Endothelial cell (in vitro differentiated cells): ENCODE results near the gene TOMT. TPM values are rescaled to one million over a fixed set of nuclear protein-coding genes. Genes with fewer than 3 reads are reported as not detected.

Experiments
- DNase-seq: peaks from one replicate; pipeline ENCODE4 v3.0.0; 2021; ENCODE audit warnings: low spot score
- H3K27ac Mint-ChIP-seq: one replicate; pipeline ENCODE4 v1.8.0; 2021; ENCODE audit warnings: mixed read lengths, inconsistent platforms; ENCODE audit not compliant: unreplicated experiment
- H3K27me3 Mint-ChIP-seq: one replicate; pipeline ENCODE4 v1.8.0; 2021; ENCODE audit warnings: mild to moderate bottlenecking, moderate library complexity, mixed read lengths, inconsistent platforms; ENCODE audit not compliant: unreplicated experiment
- H3K36me3 Mint-ChIP-seq: one replicate; pipeline ENCODE4 v1.8.0; 2021; ENCODE audit warnings: mild to moderate bottlenecking, low read depth, mixed read lengths, inconsistent platforms; ENCODE audit not compliant: unreplicated experiment
- H3K4me1 Mint-ChIP-seq: one replicate; pipeline ENCODE4 v1.8.0; 2021; ENCODE audit warnings: mild to moderate bottlenecking, mixed read lengths, inconsistent platforms; ENCODE audit not compliant: unreplicated experiment
- H3K4me3 Mint-ChIP-seq: one replicate; pipeline ENCODE4 v1.8.0; 2021; ENCODE audit warnings: mild to moderate bottlenecking, mixed read lengths, inconsistent platforms; ENCODE audit not compliant: unreplicated experiment
- H3K9me3 Mint-ChIP-seq: one replicate; pipeline ENCODE4 v1.8.0; 2021; ENCODE audit warnings: mixed read lengths, inconsistent platforms; ENCODE audit not compliant: unreplicated experiment
- CTCF ChIP-seq: fragments of 200-600 bp; sonication (generic); IDR thresholded peaks from one replicate; pipeline ENCODE4 v1.5.0; 2021; ENCODE audit warnings: antibody characterized with exemption; ENCODE audit not compliant: unreplicated experiment
- total RNA-seq: library from RNA; stranded (reverse); fragmentation: NEBNext Ultra II Directional; extraction: Animal tissue kit (Norgen Biotek cat#: 25700); gene quantifications from one replicate; pipeline ENCODE4 v1.2.1, GENCODE V29; 2021; ENCODE audit not compliant: unreplicated experiment

The TOMT gene
- total RNA-seq, 1 donor from 2014 or later: not detected

GRCh38 chr11:72098741-72099140, 7.0 kb upstream of the TOMT start:
- Mint-ChIP-seq H3K4me3 (no peak overlapping the region), H3K36me3 (peaks cover 31% of the 10 kb centered on the region), H3K27ac (no peak overlapping the region), H3K4me1 (peaks cover 39% of the 10 kb centered on the region), H3K9me3 (no peaks in the 10 kb centered on the region), H3K27me3 (peaks cover 17% of the 10 kb centered on the region)
- no peak for DNase-seq
- no peak for TF ChIP-seq CTCF

GRCh38 chr11:72100009-72100408, 5.7 kb upstream of the TOMT start:
- TF ChIP-seq CTCF: no peak
- DNase-seq: no peak
- H3K9me3 Mint-ChIP-seq: no peaks in the 10 kb centered on the region
- H3K27me3 Mint-ChIP-seq: peaks cover 22% of the 10 kb centered on the region
- peaks cover 44% of the 10 kb centered on the region for H3K4me1 Mint-ChIP-seq
- H3K27ac Mint-ChIP-seq: peak overlapping the region; percentile 53
- H3K36me3 Mint-ChIP-seq: peaks cover 34% of the 10 kb centered on the region
- H3K4me3 Mint-ChIP-seq: peak overlapping the region; percentile 59

GRCh38 chr11:72100462-72100861, 5.3 kb upstream of the TOMT start:
- Mint-ChIP-seq H3K27ac (peak overlapping the region; percentile 53), H3K36me3 (peaks cover 34% of the 10 kb centered on the region), H3K9me3 (no peaks in the 10 kb centered on the region), H3K4me1 (peaks cover 44% of the 10 kb centered on the region), H3K4me3 (peak overlapping the region; percentile 59), H3K27me3 (peaks cover 24% of the 10 kb centered on the region)
- no peak for TF ChIP-seq CTCF
- DNase-seq: no peak

GRCh38 chr11:72102162-72102561, 3.6 kb upstream of the TOMT start:
- no peak for TF ChIP-seq CTCF
- Mint-ChIP-seq H3K27ac (peak overlapping the region; percentile 98), H3K27me3 (peaks cover 28% of the 10 kb centered on the region), H3K9me3 (no peaks in the 10 kb centered on the region), H3K36me3 (peaks cover 32% of the 10 kb centered on the region), H3K4me1 (peaks cover 44% of the 10 kb centered on the region), H3K4me3 (peak overlapping the region; percentile 93)
- no peak for DNase-seq

- no peak for TF ChIP-seq CTCF
- H3K4me3 Mint-ChIP-seq: peak overlapping the region; percentile 93
- peak overlapping the region; percentile 98 for H3K27ac Mint-ChIP-seq
Observed at GRCh38 chr11:72102631-72102945, 3.1 kb upstream of the TOMT start.

More at GRCh38 chr11:72102631-72102945, 3.1 kb upstream of the TOMT start:
- peaks cover 44% of the 10 kb centered on the region for H3K4me1 Mint-ChIP-seq
- peaks cover 33% of the 10 kb centered on the region for H3K36me3 Mint-ChIP-seq
- peaks cover 30% of the 10 kb centered on the region for H3K27me3 Mint-ChIP-seq
- no peaks in the 10 kb centered on the region for H3K9me3 Mint-ChIP-seq
- DNase-seq: no peak
